ENCODE measurements around the gene LY6G6D.

- TF ChIP-seq EZH2 (IDR thresholded peaks at IDR 0.05; ENCODE audit: borderline replicate concordance, low read depth, low read length, poor library complexity, severe bottlenecking) (no peak), CTCF (conservative IDR thresholded peaks at IDR 0.05; ENCODE audit: low read depth, low read length) (no peak)
Observed at GRCh38 chr6:31723980-31724691, 9.0 kb downstream of the LY6G6D start.
